ENCODE results near the gene SLC16A8. TPM values are rescaled to one million over a fixed set of nuclear protein-coding genes. Genes with fewer than 3 reads are reported as not detected.
A peak's percentile ranks its signal among the peaks of the same experiment; 100 is the strongest.

SLC16A8 gene
- total and polyA plus RNA-seq, 9 of the 15 experiments (the other 6 are each of a cell fraction or from before 2014, with no cell fraction given) = not detected

DNA sequence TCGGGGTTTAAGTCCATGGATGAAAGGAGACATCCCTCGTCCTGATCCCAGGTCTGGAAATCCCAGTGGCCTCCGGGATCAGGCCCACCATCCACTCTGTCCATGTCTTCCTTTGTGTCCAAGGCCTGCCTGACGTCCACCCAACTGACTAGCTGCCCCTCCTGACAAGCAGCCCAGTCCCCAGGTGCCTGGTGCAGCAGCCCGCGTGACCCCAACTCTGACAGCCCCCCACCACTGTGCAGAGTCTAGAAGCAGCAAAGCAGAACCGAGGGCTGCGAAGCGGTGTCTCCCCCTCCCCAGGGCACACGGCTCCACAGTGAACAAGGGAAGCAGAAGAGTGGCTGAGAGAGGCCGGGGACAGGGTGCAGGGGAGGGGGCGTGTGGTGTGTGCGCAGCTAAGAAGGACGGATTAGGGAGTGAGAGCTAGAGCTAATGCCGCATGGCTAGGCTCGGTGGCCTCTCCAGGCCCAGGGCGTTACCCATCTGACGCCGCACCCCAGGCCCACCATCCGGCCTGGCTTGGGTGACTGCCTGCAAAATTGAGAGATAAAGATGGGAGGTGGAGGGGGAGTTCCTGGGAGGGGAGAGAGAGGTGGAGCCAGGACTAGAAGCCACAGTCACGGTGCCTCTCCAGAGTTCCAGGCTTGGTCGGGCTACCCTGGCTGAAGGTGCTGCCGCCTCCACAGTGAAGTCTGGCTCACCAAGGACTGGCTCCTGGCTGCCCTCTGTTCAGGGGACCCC, 43.1 kb upstream of the SLC16A8 start (continued):
- TF ChIP-seq, protein P1, sequence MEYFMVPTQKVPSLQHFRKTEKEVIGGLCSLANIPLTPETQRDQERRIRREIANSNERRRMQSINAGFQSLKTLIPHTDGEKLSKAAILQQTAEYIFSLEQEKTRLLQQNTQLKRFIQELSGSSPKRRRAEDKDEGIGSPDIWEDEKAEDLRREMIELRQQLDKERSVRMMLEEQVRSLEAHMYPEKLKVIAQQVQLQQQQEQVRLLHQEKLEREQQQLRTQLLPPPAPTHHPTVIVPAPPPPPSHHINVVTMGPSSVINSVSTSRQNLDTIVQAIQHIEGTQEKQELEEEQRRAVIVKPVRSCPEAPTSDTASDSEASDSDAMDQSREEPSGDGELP (CRISPR knock-in tag; IDR thresholded peaks at IDR 0.05; ENCODE audit: borderline replicate concordance) = peak; percentile 65; the same call in 1 of the 2 replicates
- TF ChIP-seq, protein P2, sequence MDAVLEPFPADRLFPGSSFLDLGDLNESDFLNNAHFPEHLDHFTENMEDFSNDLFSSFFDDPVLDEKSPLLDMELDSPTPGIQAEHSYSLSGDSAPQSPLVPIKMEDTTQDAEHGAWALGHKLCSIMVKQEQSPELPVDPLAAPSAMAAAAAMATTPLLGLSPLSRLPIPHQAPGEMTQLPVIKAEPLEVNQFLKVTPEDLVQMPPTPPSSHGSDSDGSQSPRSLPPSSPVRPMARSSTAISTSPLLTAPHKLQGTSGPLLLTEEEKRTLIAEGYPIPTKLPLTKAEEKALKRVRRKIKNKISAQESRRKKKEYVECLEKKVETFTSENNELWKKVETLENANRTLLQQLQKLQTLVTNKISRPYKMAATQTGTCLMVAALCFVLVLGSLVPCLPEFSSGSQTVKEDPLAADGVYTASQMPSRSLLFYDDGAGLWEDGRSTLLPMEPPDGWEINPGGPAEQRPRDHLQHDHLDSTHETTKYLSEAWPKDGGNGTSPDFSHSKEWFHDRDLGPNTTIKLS (IDR thresholded peaks at IDR 0.05; ENCODE audit: borderline replicate concordance, low read depth) = no peak
- TF ChIP-seq, protein P3, sequence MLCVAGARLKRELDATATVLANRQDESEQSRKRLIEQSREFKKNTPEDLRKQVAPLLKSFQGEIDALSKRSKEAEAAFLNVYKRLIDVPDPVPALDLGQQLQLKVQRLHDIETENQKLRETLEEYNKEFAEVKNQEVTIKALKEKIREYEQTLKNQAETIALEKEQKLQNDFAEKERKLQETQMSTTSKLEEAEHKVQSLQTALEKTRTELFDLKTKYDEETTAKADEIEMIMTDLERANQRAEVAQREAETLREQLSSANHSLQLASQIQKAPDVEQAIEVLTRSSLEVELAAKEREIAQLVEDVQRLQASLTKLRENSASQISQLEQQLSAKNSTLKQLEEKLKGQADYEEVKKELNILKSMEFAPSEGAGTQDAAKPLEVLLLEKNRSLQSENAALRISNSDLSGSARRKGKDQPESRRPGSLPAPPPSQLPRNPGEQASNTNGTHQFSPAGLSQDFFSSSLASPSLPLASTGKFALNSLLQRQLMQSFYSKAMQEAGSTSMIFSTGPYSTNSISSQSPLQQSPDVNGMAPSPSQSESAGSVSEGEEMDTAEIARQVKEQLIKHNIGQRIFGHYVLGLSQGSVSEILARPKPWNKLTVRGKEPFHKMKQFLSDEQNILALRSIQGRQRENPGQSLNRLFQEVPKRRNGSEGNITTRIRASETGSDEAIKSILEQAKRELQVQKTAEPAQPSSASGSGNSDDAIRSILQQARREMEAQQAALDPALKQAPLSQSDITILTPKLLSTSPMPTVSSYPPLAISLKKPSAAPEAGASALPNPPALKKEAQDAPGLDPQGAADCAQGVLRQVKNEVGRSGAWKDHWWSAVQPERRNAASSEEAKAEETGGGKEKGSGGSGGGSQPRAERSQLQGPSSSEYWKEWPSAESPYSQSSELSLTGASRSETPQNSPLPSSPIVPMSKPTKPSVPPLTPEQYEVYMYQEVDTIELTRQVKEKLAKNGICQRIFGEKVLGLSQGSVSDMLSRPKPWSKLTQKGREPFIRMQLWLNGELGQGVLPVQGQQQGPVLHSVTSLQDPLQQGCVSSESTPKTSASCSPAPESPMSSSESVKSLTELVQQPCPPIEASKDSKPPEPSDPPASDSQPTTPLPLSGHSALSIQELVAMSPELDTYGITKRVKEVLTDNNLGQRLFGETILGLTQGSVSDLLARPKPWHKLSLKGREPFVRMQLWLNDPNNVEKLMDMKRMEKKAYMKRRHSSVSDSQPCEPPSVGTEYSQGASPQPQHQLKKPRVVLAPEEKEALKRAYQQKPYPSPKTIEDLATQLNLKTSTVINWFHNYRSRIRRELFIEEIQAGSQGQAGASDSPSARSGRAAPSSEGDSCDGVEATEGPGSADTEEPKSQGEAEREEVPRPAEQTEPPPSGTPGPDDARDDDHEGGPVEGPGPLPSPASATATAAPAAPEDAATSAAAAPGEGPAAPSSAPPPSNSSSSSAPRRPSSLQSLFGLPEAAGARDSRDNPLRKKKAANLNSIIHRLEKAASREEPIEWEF (CRISPR knock-in tag; IDR thresholded peaks at IDR 0.05) = no peak
- TF ChIP-seq, protein P4, sequence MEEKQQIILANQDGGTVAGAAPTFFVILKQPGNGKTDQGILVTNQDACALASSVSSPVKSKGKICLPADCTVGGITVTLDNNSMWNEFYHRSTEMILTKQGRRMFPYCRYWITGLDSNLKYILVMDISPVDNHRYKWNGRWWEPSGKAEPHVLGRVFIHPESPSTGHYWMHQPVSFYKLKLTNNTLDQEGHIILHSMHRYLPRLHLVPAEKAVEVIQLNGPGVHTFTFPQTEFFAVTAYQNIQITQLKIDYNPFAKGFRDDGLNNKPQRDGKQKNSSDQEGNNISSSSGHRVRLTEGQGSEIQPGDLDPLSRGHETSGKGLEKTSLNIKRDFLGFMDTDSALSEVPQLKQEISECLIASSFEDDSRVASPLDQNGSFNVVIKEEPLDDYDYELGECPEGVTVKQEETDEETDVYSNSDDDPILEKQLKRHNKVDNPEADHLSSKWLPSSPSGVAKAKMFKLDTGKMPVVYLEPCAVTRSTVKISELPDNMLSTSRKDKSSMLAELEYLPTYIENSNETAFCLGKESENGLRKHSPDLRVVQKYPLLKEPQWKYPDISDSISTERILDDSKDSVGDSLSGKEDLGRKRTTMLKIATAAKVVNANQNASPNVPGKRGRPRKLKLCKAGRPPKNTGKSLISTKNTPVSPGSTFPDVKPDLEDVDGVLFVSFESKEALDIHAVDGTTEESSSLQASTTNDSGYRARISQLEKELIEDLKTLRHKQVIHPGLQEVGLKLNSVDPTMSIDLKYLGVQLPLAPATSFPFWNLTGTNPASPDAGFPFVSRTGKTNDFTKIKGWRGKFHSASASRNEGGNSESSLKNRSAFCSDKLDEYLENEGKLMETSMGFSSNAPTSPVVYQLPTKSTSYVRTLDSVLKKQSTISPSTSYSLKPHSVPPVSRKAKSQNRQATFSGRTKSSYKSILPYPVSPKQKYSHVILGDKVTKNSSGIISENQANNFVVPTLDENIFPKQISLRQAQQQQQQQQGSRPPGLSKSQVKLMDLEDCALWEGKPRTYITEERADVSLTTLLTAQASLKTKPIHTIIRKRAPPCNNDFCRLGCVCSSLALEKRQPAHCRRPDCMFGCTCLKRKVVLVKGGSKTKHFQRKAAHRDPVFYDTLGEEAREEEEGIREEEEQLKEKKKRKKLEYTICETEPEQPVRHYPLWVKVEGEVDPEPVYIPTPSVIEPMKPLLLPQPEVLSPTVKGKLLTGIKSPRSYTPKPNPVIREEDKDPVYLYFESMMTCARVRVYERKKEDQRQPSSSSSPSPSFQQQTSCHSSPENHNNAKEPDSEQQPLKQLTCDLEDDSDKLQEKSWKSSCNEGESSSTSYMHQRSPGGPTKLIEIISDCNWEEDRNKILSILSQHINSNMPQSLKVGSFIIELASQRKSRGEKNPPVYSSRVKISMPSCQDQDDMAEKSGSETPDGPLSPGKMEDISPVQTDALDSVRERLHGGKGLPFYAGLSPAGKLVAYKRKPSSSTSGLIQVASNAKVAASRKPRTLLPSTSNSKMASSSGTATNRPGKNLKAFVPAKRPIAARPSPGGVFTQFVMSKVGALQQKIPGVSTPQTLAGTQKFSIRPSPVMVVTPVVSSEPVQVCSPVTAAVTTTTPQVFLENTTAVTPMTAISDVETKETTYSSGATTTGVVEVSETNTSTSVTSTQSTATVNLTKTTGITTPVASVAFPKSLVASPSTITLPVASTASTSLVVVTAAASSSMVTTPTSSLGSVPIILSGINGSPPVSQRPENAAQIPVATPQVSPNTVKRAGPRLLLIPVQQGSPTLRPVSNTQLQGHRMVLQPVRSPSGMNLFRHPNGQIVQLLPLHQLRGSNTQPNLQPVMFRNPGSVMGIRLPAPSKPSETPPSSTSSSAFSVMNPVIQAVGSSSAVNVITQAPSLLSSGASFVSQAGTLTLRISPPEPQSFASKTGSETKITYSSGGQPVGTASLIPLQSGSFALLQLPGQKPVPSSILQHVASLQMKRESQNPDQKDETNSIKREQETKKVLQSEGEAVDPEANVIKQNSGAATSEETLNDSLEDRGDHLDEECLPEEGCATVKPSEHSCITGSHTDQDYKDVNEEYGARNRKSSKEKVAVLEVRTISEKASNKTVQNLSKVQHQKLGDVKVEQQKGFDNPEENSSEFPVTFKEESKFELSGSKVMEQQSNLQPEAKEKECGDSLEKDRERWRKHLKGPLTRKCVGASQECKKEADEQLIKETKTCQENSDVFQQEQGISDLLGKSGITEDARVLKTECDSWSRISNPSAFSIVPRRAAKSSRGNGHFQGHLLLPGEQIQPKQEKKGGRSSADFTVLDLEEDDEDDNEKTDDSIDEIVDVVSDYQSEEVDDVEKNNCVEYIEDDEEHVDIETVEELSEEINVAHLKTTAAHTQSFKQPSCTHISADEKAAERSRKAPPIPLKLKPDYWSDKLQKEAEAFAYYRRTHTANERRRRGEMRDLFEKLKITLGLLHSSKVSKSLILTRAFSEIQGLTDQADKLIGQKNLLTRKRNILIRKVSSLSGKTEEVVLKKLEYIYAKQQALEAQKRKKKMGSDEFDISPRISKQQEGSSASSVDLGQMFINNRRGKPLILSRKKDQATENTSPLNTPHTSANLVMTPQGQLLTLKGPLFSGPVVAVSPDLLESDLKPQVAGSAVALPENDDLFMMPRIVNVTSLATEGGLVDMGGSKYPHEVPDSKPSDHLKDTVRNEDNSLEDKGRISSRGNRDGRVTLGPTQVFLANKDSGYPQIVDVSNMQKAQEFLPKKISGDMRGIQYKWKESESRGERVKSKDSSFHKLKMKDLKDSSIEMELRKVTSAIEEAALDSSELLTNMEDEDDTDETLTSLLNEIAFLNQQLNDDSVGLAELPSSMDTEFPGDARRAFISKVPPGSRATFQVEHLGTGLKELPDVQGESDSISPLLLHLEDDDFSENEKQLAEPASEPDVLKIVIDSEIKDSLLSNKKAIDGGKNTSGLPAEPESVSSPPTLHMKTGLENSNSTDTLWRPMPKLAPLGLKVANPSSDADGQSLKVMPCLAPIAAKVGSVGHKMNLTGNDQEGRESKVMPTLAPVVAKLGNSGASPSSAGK (IDR thresholded peaks at IDR 0.05) = peak; percentile 79
- TF ChIP-seq SUPT5H (IDR thresholded peaks at IDR 0.05) (peak; percentile 66), BRD9 (IDR thresholded peaks at IDR 0.05; ENCODE audit: low read depth, partially characterized antibody) (peak; percentile 15), ZNF79 (CRISPR knock-in tag; IDR thresholded peaks at IDR 0.05; ENCODE audit: low read depth) (no peak)
